HG03095 (cell line): ENCODE measurements around the gene SHANK3.

Experiments used
- ATAC-seq: cut with Tn5 transposase; IDR thresholded peaks from one replicate; pipeline ENCODE4 v1.9.1; 2021; ENCODE audit warnings: moderate library complexity; ENCODE audit not compliant: unreplicated experiment

SHANK3 gene

GRCh38 chr22:50677493-50678217 lies 5.0 kb downstream of the SHANK3 start:
- ATAC-seq = no peak

- ATAC-seq = no peak
These were observed 5.6 kb downstream of the SHANK3 start for GRCh38 chr22:50678218-50678650.

GRCh38 chr22:50678651-50679521 lies 6.3 kb downstream of the SHANK3 start:
- no peak for ATAC-seq

- ATAC-seq = no peak
These were observed 10.7 kb downstream of the SHANK3 start for GRCh38 chr22:50683086-50683993.

GRCh38 chr22:50683994-50684371 lies 11.4 kb downstream of the SHANK3 start:
- no peak for ATAC-seq

- ATAC-seq = no peak
These were observed 11.9 kb downstream of the SHANK3 start for GRCh38 chr22:50684501-50684900.

- ATAC-seq = no peak
These were observed 12.4 kb downstream of the SHANK3 start for GRCh38 chr22:50684986-50685385.

- ATAC-seq = no peak
These were observed 14.2 kb downstream of the SHANK3 start for GRCh38 chr22:50686794-50687193.

- no peak for ATAC-seq
These were observed 15.2 kb downstream of the SHANK3 start for GRCh38 chr22:50687829-50688228.

GRCh38 chr22:50688448-50688847 lies 15.8 kb downstream of the SHANK3 start:
- no peak for ATAC-seq

- no peak for ATAC-seq
These were observed 18.9 kb downstream of the SHANK3 start for GRCh38 chr22:50691521-50691920.

GRCh38 chr22:50693462-50693861 lies 20.8 kb downstream of the SHANK3 start:
- ATAC-seq = no peak

- ATAC-seq = no peak
These were observed 21.5 kb downstream of the SHANK3 start for GRCh38 chr22:50694099-50694605.

- ATAC-seq = no peak
These were observed 22.3 kb downstream of the SHANK3 start for GRCh38 chr22:50694766-50695420.

- no peak for ATAC-seq
These were observed 23.0 kb downstream of the SHANK3 start for GRCh38 chr22:50695421-50696250.

GRCh38 chr22:50696251-50696798 lies 23.7 kb downstream of the SHANK3 start:
- ATAC-seq = no peak

GRCh38 chr22:50696799-50697561 lies 24.4 kb downstream of the SHANK3 start:
- ATAC-seq = no peak

- ATAC-seq = no peak
These were observed 25.3 kb downstream of the SHANK3 start for GRCh38 chr22:50697667-50698506.
